HG02588 (cell line): ENCODE measurements around the gene CYBC1.
A peak's percentile ranks its signal among the peaks of the same experiment; 100 is the strongest.
"Not testable (repeated sequence)": the region's sequence is repeated elsewhere in the genome, so short reads cannot be mapped to it uniquely, and the experiment has no call there.

Source experiments
- ATAC-seq: cut with Tn5 transposase; IDR thresholded peaks from one replicate; pipeline ENCODE4 v1.9.1; 2021; ENCODE audit warnings: mild to moderate bottlenecking, moderate library complexity; ENCODE audit not compliant: unreplicated experiment

CYBC1 gene

GRCh38 chr17:82479602-82480001, 29.1 kb upstream of the CYBC1 start:
- ATAC-seq = no peak

DNA sequence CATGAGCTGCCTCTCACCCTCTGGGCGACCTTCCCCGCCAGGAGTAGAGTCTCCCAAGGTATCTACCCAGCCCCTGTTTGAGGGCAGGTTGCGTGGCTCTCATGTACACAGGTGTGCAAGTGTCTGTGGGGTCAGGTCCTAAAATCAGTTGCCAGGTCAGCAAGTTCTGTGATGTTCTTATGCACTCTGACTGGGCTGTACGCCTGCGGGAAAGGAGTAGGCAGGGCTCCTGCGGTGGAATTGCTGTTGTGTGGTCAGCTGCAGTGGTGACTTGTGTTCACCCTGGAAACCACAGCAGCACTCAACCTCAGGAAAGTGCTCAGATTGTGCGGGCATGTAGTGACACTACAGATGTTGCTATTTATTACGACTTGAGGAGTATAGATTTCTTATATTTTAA, 27.4 kb upstream of the CYBC1 start:
- ATAC-seq = no peak

DNA sequence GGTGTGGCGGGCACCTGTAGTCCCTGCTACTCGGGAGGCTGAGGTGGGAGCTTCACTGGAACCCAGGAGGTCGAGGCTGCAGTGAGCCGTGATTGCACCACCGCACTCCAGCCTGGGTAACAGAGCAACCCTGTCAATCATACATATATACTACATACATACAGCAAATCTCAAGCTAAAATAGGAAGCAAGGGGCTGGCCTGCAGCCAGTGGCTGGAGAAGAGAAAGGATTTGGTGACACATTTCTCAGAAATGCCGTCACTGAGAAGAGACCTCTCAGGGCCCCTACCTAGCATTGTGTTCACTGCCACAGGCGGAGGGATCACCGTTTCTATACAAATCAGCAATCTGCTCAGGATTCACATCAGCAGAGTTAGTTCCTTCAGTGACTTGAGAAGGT, 24.9 kb upstream of the CYBC1 start:
- ATAC-seq = no peak

DNA sequence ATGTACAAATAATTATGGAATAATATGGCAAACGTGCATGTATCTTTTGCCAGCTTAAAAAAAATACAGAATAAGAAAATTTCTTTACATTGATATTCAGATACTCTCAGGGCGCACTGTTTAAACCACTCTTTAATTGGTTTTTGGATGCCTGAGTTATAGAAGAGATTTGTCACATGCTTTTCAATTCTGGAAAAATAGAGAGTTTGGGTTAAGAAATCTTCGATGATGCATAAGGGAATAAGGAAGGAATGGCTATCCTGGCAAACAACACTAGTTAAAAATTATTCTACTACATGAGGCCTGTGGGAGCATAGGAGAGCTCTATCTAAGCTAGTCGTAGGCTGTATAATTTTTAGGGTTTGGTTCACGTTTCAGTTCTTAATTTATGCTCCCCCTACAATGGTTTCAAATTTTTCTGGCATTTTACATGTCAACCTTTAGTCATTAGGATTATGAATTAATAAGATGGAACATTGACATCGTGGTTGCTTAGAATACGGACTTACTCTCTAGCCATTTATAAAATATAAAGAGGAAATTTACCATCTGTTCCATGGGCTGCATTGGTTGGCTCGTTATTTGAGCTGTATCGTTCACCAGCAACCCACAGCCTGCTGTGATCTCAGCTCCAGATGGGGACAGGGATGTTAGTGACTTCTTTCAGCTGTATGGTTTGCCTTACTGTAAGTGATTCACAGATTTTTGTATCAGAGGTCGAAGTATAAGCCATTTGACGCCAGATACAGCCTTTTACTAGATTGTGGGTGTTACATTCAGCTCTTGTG, 23.9 kb upstream of the CYBC1 start:
- ATAC-seq = no peak

DNA sequence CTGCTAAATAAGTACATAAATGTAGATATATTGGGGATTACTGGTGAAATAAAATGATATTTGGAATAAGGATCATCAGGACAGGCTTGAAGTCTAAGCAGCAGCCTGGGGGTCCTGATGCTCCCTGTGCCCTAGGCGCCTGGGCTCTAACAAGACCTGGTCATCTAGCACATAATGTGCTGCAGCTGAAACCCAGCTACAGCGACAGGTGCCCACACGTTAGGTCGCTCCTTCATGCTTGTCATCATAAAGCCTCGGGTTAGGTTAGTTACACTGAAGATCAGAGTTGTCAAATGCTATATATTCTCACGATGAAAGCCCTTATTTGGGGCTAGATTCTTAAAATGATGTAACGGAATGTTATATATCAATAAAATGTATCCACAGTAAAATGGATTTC, 19.5 kb upstream of the CYBC1 start:
- ATAC-seq = no peak

GRCh38 chr17:82468692-82469091, 18.1 kb upstream of the CYBC1 start:
- ATAC-seq = no peak

- ATAC-seq = no peak
These were observed 14.6 kb upstream of the CYBC1 start for GRCh38 chr17:82465023-82465603.

DNA sequence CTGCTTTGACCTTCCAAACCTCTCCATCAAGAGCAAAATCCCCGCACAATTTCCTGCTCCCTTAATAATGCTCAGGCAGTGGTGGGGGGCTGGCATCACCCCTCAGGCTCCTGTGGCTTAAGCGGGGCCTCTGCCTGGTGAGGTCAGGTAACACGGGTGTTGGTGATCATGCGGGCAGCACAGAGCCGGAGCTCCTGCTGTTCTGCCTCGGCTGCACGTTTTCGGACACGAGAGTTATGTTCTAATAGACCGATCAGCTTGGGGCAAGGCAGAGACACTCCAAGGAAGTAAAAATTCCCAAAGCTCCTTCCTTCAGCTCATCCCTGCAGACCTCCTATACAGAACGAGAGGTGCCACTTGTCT, 14.0 kb upstream of the CYBC1 start:
- no peak for ATAC-seq

DNA sequence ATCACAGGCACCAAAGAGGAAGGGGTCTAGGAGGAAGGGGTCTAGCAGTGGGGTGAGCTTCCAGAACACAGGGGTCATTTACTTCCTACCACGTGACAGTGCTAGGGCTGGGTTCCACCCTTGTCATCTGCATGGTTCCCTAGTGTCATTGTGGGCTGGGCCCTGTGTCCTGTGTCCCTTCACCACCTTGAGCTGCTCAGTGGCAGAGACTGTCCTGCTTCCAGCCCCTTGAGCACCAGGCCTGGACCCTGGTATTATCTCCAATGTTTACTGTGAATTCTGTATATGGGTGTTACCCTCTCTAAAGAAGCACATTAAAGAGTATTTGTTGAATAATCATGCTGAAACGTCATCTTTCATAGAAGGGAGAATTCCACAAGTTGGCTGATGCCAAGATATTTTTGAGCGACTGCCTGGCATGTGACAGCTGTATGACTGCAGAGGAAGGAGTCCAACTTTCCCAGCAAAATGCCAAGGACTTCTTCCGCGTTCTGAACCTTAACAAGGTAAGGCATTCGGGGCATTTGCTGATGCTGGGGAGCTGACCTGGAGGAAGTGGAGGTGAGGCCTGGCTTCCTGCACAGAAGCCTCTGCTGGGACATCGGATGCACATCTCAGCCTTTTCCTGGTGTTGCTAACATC, 13.5 kb upstream of the CYBC1 start:
- no peak for ATAC-seq

DNA sequence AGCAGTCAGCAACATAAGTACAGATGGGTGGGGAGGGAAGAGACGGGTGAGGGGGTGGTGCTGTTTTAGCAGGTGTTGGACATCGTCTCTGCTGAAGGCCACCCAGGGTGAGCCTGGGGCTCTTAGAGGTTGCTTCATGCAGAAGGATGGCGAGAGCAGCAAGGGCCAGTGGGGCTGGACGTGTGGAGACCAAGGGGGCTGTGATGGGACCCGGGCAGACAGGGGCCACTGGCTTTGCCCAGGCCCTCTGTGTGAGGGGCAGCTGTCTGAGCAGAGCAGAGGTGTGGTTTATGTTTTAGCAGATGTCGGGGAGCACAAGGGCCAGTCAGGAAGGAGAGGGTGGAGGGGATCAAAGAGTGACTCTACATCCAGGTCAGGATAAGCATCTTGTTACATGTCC, 12.8 kb upstream of the CYBC1 start:
- ATAC-seq = no peak

GRCh38 chr17:82461827-82462524, 11.4 kb upstream of the CYBC1 start:
- no peak for ATAC-seq

GRCh38 chr17:82459936-82460335, 9.4 kb upstream of the CYBC1 start:
- not testable (repeated sequence) for ATAC-seq

GRCh38 chr17:82458885-82459424, 8.4 kb upstream of the CYBC1 start:
- peak; percentile 4 for ATAC-seq

DNA sequence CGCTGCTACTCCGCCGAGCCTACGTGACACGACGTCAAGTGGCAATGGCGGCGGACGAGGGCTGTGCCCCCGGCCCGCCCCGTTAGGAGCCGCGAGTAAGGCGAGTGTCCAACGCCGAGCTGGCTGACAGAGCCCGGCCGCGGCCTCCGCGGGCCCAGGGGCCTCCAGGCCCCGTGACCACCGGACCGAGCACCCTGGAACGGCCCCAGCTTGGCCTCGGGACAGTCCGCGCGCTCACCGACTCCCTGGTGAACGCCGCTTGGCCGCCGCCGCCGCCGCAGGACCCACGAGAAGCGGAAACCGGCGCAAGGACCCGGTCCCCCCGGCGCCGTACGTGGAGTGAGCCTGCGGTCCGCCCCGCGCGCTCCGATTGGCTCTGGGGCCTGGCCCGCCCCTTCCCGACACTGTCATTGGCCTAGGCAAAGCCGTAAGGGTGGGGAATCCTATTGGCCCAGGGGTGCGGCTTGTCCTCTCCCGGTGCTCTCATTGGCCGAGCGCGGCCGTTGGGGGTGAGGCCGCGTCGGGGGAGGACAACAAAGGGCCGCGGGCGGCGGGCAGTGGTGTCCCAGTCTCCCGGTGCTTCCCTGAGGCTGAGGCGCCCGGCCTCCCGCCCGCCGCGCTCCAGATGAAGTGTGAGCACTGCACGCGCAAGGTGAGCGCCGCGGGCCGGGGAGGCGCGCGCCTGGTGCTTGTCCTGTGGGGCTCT, 7.8 kb upstream of the CYBC1 start, which contains the start of gene NARF:
TSS of gene NARF (plus strand) at position 563 of the 706 bp plus-strand sequence. CDS start at position 626, 63 bp downstream.
- ATAC-seq = peak; percentile 87

DNA sequence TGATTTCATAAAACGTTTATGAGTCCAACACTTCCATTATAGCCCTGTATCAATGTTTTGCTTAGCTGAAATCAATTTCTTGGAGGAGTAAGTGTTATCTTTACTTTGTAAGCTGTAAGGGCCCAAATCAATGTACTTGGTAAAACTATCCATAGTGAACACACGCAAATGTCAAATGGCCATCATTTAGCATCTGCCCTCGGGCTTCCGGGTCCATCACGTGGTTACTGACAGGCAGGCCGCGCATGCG, 7.3 kb upstream of the CYBC1 start:
- no peak for ATAC-seq

- ATAC-seq = no peak
These were observed 6.7 kb upstream of the CYBC1 start for GRCh38 chr17:82457073-82457928.

DNA sequence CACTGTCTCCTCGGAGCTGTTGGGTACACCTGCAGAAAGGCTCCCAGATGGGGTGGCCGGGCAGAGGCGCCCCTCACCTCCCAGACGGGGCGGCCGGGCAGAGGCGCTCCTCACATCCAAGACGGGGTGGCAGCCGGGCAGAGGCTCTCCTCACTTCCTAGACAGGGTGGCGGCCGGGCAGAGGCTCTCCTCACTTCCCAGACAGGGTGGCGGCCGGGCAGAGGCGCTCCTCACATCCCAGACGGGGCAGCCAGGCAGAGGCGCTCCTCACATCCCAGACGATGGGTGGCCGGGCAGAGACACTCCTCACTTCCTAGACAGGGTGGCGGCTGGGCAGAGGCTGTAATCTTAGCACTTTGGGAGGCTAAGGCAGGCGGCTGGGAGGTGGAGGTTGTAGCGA, 3.2 kb upstream of the CYBC1 start:
- ATAC-seq = not testable (repeated sequence)

- not testable (repeated sequence) for ATAC-seq
These were observed 2.6 kb upstream of the CYBC1 start for GRCh38 chr17:82453151-82453550.

GRCh38 chr17:82452162-82452561, 1.6 kb upstream of the CYBC1 start:
- ATAC-seq = no peak

DNA sequence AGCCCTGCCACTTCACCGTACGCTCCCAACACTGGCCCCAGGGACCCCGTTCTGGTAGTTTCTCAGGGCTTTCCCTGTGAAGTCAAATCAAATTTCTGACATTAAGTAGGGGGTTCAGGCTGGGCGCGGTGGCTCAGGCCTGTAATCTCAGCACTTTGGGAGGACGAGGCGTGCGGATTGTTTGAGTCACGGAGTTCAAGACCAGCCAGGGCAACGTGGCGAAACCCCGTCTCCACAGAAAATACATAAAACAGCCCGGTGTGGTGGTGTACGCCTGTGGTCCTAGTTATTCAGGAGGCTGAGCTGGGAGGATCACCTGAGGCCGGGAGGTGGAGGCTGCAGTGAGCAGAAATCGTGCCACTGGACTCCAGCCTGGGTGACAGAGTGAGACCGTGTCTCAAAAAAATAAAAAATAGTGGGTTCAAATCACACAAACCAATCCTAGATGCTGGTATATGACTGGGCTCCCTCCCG, 632 bp downstream of the CYBC1 start:
- ATAC-seq = peak; percentile 5
